Anterior cingulate cortex (tissue), 58 donors: ENCODE measurements around the gene DENND1A.
A peak's percentile ranks its signal among the peaks of the same experiment; 100 is the strongest.

Experiments
- DNase-seq, 58 donors: peaks; one replicate each; lab custom pipeline; 2025; lab: John Stamatoyannopoulos, UW

The DENND1A gene

DNA sequence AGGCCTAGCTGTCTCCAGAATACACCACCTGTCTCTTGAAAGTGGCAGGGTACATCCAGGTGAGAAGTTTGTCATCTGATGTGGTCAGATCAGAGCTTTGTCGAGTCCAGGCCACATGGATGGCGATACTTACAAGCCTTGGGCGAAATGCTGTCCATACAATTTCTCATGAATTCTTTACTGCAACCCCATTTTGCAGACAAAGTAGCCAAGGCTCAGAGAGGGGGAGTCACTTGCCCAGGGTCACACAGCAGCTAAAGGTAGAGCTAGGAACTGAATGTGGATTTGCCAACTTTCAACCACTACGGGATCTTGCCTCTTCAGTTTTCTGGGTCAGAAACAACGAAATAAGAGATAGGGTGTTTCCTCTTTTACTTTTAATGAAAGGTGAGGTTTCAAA is 538.7 kb downstream of the DENND1A start:
- no peak for DNase-seq

- DNase-seq = no peak
These were observed 539.4 kb downstream of the DENND1A start for GRCh38 chr9:123390337-123391135.

GRCh38 chr9:123389698-123390097 is 540.2 kb downstream of the DENND1A start:
- no peak for DNase-seq

DNA sequence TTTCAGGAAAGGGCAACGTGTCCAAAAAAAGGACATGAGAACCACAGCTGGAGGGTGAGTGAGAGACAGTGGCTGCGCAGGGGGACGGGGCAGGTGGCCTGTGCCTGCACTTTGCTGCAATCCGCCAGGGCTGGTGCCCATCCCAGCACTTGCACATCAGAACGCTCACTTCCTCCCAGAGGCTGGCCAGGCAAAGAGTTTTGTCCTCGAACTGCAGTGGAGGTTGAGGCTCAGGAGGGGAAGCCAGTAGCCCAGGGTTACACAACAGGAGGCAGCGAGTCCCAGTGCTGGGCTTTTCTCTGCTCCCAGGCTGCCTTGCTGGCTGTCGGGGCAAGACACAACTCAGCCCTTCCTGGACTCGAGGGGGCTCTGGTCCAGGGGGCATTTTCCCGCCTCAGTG is 540.9 kb downstream of the DENND1A start:
- DNase-seq = no peak

DNA sequence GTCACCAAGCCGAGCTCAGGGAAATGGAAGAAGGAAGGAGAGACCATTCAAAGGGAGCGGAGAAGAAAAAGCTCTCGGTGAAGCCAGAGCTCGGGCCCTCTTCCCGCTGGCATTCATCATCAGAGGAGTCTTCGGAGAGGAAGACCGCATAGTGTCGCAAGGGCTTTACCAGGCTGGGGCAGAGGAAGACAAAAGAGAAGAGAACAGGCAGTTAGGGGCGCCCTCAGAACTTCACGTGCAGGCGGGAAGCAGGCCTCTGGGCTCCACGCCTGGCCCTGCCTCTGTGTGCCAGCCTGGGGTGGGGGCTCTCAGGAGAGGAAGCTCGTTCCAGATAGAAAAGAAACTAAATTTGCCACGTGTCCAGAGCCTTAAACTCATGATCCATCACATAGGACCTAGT is 542.2 kb downstream of the DENND1A start:
- DNase-seq = no peak

GRCh38 chr9:123383512-123384170 is 546.3 kb downstream of the DENND1A start:
- DNase-seq = no peak

DNA sequence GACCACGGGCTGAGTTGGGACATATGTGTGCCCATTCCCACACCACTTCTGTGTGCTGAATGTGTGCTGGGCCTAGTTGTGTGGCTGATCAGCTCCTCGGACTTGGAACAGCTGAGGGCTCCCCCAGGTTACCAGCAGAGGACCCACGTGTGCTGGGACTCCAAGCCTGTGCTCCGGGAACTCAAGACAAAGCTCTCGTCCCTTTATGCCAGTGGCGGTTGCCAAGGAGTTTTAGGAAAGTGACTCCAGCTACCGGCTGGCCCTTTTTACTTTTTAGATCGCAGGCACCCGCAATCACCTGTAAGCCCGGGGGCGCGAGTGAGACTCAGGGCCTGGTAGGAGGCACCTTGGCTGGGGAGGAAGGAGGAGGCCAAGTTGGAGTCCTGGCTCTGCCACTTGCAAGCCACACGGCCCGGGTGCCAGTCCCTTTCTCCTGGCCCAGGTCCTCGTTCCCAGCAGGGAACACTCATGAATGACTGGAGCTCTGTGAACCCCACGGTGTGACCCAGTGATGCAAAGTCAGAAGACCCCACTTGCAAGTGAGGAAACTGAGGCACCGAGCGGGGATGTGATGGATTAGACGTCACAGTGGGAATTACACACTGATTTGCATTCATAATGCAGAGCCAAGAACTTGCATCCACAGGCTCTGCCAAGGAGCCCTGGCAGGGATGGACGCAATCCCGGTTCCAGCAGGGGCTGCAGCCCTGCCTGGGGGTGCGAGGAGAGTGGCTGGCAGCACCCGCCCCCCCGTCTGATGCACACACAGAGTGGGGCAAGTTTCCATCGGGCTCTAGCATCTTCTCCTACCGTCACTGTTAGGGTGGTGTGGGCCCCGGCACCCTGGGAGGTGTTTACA is 547.0 kb downstream of the DENND1A start:
- peak in 31 of 58 donors; percentile 40 to 82 (median 59) for DNase-seq

GRCh38 chr9:123380852-123381705 is 548.8 kb downstream of the DENND1A start:
- peak in 1 of 58 donors; percentile 28 for DNase-seq

- peak in 1 of 58 donors; percentile 21 for DNase-seq
These were observed 550.8 kb downstream of the DENND1A start for GRCh38 chr9:123378956-123379660.

GRCh38 chr9:123378025-123378424 is 551.9 kb downstream of the DENND1A start:
- no peak for DNase-seq

DNA sequence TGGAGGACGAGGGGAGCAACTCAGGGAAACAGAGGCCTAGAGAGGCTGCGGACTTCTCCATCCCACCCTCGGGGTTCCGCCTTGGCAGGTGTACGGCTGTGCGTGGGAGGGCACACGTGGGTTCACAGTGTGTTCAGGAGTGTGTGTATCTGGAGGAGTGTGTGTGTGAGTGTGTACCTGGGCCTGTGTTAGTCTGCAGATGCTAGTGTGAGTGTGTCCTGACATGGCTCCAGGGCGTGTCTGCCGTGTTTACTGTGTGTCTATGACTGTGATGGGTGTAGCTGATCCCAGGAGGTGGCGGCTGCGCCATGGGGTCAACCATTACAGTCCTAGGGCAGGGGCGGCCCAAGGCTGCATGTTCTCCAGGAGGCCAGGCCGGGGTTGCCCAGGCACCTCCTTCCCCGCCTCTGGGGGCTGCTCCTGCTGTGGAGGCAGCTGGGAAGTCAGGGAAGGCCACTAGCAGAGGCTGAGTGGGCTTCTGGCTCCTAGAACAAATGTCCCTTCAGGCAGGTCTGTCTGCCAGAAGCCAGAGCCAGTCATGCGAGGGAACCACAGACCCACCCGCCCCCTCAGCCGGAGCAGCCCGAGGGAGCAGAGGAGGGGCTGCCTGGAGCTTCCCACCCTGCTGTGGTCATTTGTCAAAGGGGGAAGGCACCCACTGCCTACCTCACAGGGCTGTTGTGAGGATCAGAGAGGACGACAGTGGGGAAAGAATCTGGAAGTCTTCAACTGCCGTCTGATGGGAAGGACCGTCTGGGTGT is 552.5 kb downstream of the DENND1A start:
- no peak for DNase-seq

- DNase-seq = no peak
These were observed 553.5 kb downstream of the DENND1A start for GRCh38 chr9:123376218-123377071.

DNA sequence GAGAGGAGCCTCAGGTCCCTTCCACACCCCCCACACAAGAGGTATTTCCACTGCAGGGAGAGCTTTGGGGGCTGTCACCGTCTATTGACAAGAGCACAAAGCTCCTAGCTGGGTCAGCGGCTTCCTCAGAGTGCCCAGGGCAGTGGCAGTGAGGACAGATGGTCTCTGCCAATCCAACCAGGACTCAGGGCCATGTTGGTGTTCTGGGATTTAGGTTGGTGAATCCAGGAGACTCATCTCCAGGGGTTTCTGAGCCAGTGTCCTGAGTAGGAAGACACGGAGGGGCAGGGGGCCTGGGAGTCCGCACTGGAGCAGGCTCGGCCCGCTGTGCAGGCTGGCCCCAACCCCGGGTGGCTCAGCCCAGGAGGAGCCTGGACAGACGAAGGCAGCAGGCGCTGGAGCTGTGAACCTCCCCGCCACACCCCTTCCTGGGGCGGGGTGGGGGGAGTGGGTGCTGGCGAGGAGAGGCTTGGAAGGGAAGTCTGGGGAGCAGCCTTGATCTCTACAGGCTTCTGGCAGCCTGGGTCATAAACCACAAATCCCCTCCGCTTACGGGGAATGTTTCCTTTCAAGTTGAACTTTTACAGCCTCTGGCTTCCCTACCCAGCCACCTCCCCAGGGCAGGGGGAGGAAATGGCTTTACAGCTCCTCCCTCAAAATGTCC is 554.3 kb downstream of the DENND1A start:
- DNase-seq = peak in 2 of 58 donors; percentile 34 to 55

DNA sequence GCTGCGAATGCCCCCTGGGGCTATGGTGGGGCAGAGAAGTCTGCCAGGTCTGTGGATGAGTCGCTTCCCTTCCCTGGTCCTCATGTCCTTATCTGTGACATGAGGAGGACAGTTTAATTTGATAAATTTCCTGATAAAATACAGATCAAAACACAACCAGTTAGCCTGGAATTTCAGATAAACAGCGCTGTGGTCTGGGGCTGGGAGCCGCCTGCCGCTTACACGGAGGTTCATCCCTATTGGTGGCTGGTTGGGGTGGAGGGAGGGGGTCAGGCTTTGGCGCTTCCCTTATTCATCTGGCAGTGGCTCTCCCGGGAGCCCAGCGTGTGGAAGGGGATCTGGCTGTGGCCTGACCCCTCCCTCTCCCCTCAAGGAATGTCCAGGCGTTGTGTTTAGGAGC is 556.0 kb downstream of the DENND1A start:
- peak in 11 of 58 donors; percentile 21 to 43 (median 28) for DNase-seq

- DNase-seq = no peak
These were observed 556.4 kb downstream of the DENND1A start for GRCh38 chr9:123373447-123373923.

GRCh38 chr9:123372766-123373446 is 557.0 kb downstream of the DENND1A start:
- DNase-seq = no peak
